H1 (cell line): ENCODE data around the gene C1QL3. TPM values are rescaled to one million over a fixed set of nuclear protein-coding genes. Genes with fewer than 3 reads are reported as not detected.

Source experiments
- CTCF ChIA-PET: fragments of 300-600 bp; sonication (Branson Sonifier 250); formaldehyde crosslinking; loops from one replicate; lab custom pipeline; 2021; ENCODE audit not compliant: partially characterized antibody; lab: Charles Lee
- POLR2A ChIA-PET: fragments of 300-600 bp; sonication (Branson Sonifier 250); formaldehyde crosslinking; loops from one replicate; lab custom pipeline; 2021; ENCODE audit warnings: inconsistent platforms; ENCODE audit not compliant: partially characterized antibody; lab: Charles Lee
- DNase-seq, 2 experiments: peaks; one replicate each; pipeline versions ENCODE4 v3.0.0 to v3.0.0-alpha.2; 2010 to 2022; ENCODE audit warnings: low spot score in 2 of 2, low read depth in 1 of 2, mixed read lengths in 1 of 2
- FAIRE-seq: peaks from 2 replicates; lab custom pipeline; 2011; peaks lifted over from hg19 to GRCh38; lab: Jason Lieb, UNC
- H2AFZ ChIP-seq: 2 replicates; pipeline ENCODE4 v1.8.1; 2012; ENCODE audit warnings: low read length, inconsistent platforms
- H2AK5ac ChIP-seq: 2 replicates; pipeline ENCODE4 v1.6.1; 2013; ENCODE audit warnings: low read depth, low read length
- H2BK120ac ChIP-seq: replicated peaks from 2 replicates; pipeline ENCODE3; 2013; ENCODE audit warnings: low read depth, low read length, inconsistent platforms
- H2BK12ac ChIP-seq: 2 replicates; pipeline ENCODE4 v1.6.1; 2013; ENCODE audit warnings: low read depth, low read length
- H2BK15ac ChIP-seq: 2 replicates; pipeline ENCODE4 v1.6.1; 2013; ENCODE audit warnings: low read length
- H2BK20ac ChIP-seq: 2 replicates; pipeline ENCODE4 v1.6.1; 2013; ENCODE audit warnings: low read length
- H2BK5ac ChIP-seq: 2 replicates; pipeline ENCODE4 v1.6.1; 2013; ENCODE audit warnings: low read depth, low read length
- H3K14ac ChIP-seq: 2 replicates; pipeline ENCODE4 v1.6.1; 2013; ENCODE audit warnings: inconsistent platforms; ENCODE audit not compliant: insufficient read length
- H3K18ac ChIP-seq: 2 replicates; pipeline ENCODE4 v1.6.1; 2013; ENCODE audit warnings: low read length; ENCODE audit errors: extremely low read depth
- H3K23ac ChIP-seq: 2 replicates; pipeline ENCODE4 v1.6.1; 2013; ENCODE audit warnings: inconsistent platforms; ENCODE audit not compliant: insufficient read length
- H3K23me2 ChIP-seq: 2 replicates; pipeline ENCODE4 v1.6.1; 2013; ENCODE audit warnings: low read depth, low read length
- H3K27ac ChIP-seq: 2 replicates; pipeline ENCODE4 v1.6.1; 2011; ENCODE audit warnings: low read depth, low read length, inconsistent platforms
- H3K27me3 ChIP-seq, 4 experiments: replicated peaks in 1 of 4; 1 replicate in 1 of 4; 2 replicates in 3 of 4; pipeline versions ENCODE4 v1.6.1 to v1.8.1; 2011 to 2013; ENCODE audit warnings: low read length in 3 of 4, mild to moderate bottlenecking in 3 of 4, inconsistent platforms in 2 of 4, mixed read lengths in 2 of 4, moderate library complexity in 1 of 4; ENCODE audit not compliant: control insufficient read depth in 3 of 4, insufficient read depth in 3 of 4; ENCODE audit errors: extremely low read depth in 1 of 4
- H3K36me3 ChIP-seq, 4 experiments: 2 replicates each; pipeline versions ENCODE4 v1.6.1 to v1.8.1; 2011 to 2013; ENCODE audit warnings: mild to moderate bottlenecking in 4 of 4, low read length in 3 of 4, moderate library complexity in 2 of 4, control low read depth in 1 of 4, inconsistent platforms in 1 of 4; ENCODE audit not compliant: insufficient read depth in 4 of 4, control insufficient read depth in 2 of 4
- H3K4ac ChIP-seq: replicated peaks from 2 replicates; pipeline ENCODE3; 2013; ENCODE audit warnings: low read length, low read depth, mixed read lengths, inconsistent platforms; ENCODE audit not compliant: insufficient read length
- H3K4me1 ChIP-seq, 4 experiments: replicated peaks in 1 of 4; 1 replicate in 1 of 4; 2 replicates in 3 of 4; pipeline versions ENCODE4 v1.6.1 to v1.8.1; 2011 to 2013; ENCODE audit warnings: low read length in 3 of 4, inconsistent platforms in 2 of 4, mixed read lengths in 1 of 4; ENCODE audit not compliant: insufficient read depth in 4 of 4, control insufficient read depth in 3 of 4
- H3K4me2 ChIP-seq, 2 experiments: 2 replicates each; pipeline versions ENCODE4 v1.6.1 to v1.8.1; 2011 to 2013; ENCODE audit warnings: low read depth in 2 of 2, low read length in 2 of 2, control low read depth in 1 of 2, inconsistent platforms in 1 of 2, mild to moderate bottlenecking in 1 of 2; ENCODE audit not compliant: insufficient read depth in 1 of 2
- H3K4me3 ChIP-seq, 4 experiments: fragments of 200-600, 300-600 bp in 1 of 4; sonication (generic), shearing (Covaris generic), sonication (Bioruptor Twin) in 1 of 4; 2 replicates each; pipeline versions ENCODE4 v1.5.1 to v1.8.1; 2011 to 2016; ENCODE audit warnings: low read length in 4 of 4, low read depth in 3 of 4, control low read depth in 2 of 4, inconsistent platforms in 2 of 4, mild to moderate bottlenecking in 2 of 4, mixed read lengths in 1 of 4, moderate library complexity in 1 of 4; ENCODE audit not compliant: insufficient read depth in 2 of 4; ENCODE audit errors: extremely low read depth in 1 of 4
- H3K56ac ChIP-seq: replicated peaks from 2 replicates; pipeline ENCODE3; 2013; ENCODE audit warnings: low read depth, mild to moderate bottlenecking, mixed read lengths, low read length, inconsistent platforms; ENCODE audit not compliant: insufficient read length
- H3K79me1 ChIP-seq: 2 replicates; pipeline ENCODE4 v1.6.1; 2013; ENCODE audit warnings: low read depth, low read length, control low read depth
- H3K79me2 ChIP-seq, 2 experiments: 2 replicates each; pipeline versions ENCODE4 v1.6.1 to v1.8.1; 2012 to 2013; ENCODE audit warnings: low read length in 2 of 2, mild to moderate bottlenecking in 2 of 2, inconsistent platforms in 1 of 2; ENCODE audit not compliant: insufficient read depth in 2 of 2, control insufficient read depth in 1 of 2
- H3K9ac ChIP-seq, 4 experiments: replicated peaks in 1 of 4; 1 replicate in 1 of 4; 2 replicates in 3 of 4; pipeline versions ENCODE4 v1.6.1 to v1.8.1; 2011 to 2013; ENCODE audit warnings: low read depth in 3 of 4, low read length in 3 of 4, control low read depth in 2 of 4, mild to moderate bottlenecking in 2 of 4, moderate library complexity in 2 of 4, inconsistent platforms in 1 of 4; ENCODE audit errors: extremely low read depth in 1 of 4
- H3K9me3 ChIP-seq, 2 experiments: 2 replicates each; pipeline versions ENCODE4 v1.6.1 to v1.8.1; 2012 to 2013; ENCODE audit warnings: mild to moderate bottlenecking in 2 of 2, moderate library complexity in 2 of 2, control low read depth in 1 of 2, inconsistent platforms in 1 of 2, low read depth in 1 of 2, low read length in 1 of 2, mixed read lengths in 1 of 2; ENCODE audit not compliant: insufficient read depth in 2 of 2
- H4K20me1 ChIP-seq, 2 experiments: replicated peaks in 1 of 2; 2 replicates each; pipeline versions ENCODE3 to v1.8.1; 2011 to 2013; ENCODE audit warnings: inconsistent platforms in 2 of 2, low read length in 2 of 2, mild to moderate bottlenecking in 1 of 2; ENCODE audit not compliant: insufficient read depth in 2 of 2, control insufficient read depth in 1 of 2
- H4K5ac ChIP-seq: 2 replicates; pipeline ENCODE4 v1.6.1; 2013; ENCODE audit warnings: low read length, low read depth, mixed read lengths, inconsistent platforms; ENCODE audit not compliant: insufficient read length
- H4K8ac ChIP-seq: 2 replicates; pipeline ENCODE4 v1.8.0; 2013; ENCODE audit warnings: mild to moderate bottlenecking, moderate library complexity, low read length, inconsistent platforms; ENCODE audit not compliant: insufficient read depth; ENCODE audit errors: extremely low read depth
- H4K91ac ChIP-seq: replicated peaks from 2 replicates; pipeline ENCODE3; 2013; ENCODE audit warnings: low read length, mixed read lengths, inconsistent platforms; ENCODE audit not compliant: insufficient read length
- CHD7 ChIP-seq: fragments of 300-600 bp; sonication (generic); IDR thresholded peaks from 2 replicates; pipeline ENCODE4 v1.7.1; 2012; ENCODE audit warnings: low read length, moderate library complexity, mild to moderate bottlenecking, inconsistent platforms; ENCODE audit not compliant: insufficient replicate concordance
- WGBS, 2 experiments: shearing (Covaris generic) in 1 of 2; methylation state at CpG; one replicate each; pipeline versions ENCODE4 v1.1.6 to v1.1.7; 2013 to 2015; ENCODE audit warnings: low lambda C conversion rate in 2 of 2, mixed read lengths in 2 of 2, inconsistent platforms in 1 of 2, low coverage in 1 of 2, missing lambda C conversion rate in 1 of 2; ENCODE audit not compliant: insufficient replicate concordance in 2 of 2, insufficient coverage in 1 of 2, insufficient read length in 1 of 2; ENCODE audit errors: extremely low coverage in 1 of 2, missing lambda C conversion rate in 1 of 2; 5-methylcytosine and 5-hydroxymethylcytosine counted together
- polyA plus RNA-seq, 7 experiments: library from polyadenylated mRNA; depleted of rRNA in 3 of 7; stranded (reverse) in 5 of 7; unstranded in 2 of 7; fragments of >200 nt in 5 of 7; fragments of 200-250 nt in 2 of 7; gene quantifications; 1 replicate in 5 of 7; 2 replicates in 1 of 7; 4 replicates in 1 of 7; pipeline versions ENCODE4 v1.2.1 to v1.2.3, GENCODE V29; 2011 to 2013; ENCODE audit warnings: missing spikeins in 2 of 7, mixed read lengths in 2 of 7
- total RNA-seq: library from RNA; stranded (reverse); fragmentation: NEBNext Ultra II Directional; extraction: Animal tissue kit (Norgen Biotek cat#: 25700); gene quantifications from 2 replicates; pipeline ENCODE4 v1.2.1, GENCODE V29; 2021

Gene C1QL3
- total and polyA plus RNA-seq, 2 of the 8 experiments (the other 6 are each of a cell fraction or from before 2014, with no cell fraction given): 1.0 to 1.8 TPM

GRCh38 chr10:16509996-16510395 lies 11.7 kb downstream of the C1QL3 start:
- Histone ChIP-seq H3K4me2 (no peak overlapping the region), H3K4ac (no peak overlapping the region), H4K91ac (no peak overlapping the region), H2BK20ac (no peak overlapping the region), H2BK5ac (no peak overlapping the region), H2BK120ac (no peak overlapping the region), H2BK12ac (no peak overlapping the region), H3K18ac (no peak overlapping the region), H3K79me2 (no peaks in the 10 kb centered on the region), H3K27me3 (no peaks in the 10 kb centered on the region), H3K27ac (no peak overlapping the region), H3K4me3 (no peak overlapping the region), H4K20me1 (no peaks in the 10 kb centered on the region), H4K5ac (no peak overlapping the region), H3K23ac (no peak overlapping the region), H3K79me1 (no peaks in the 10 kb centered on the region), H3K23me2 (no peaks in the 10 kb centered on the region), H2AFZ (no peak overlapping the region), H3K56ac (no peak overlapping the region), H4K8ac (no peak overlapping the region), H2BK15ac (no peak overlapping the region), H3K4me1 (no peaks in the 10 kb centered on the region), H3K9me3 (no peaks in the 10 kb centered on the region), H2AK5ac (no peak overlapping the region), H3K9ac (no peak overlapping the region), H3K36me3 (no peaks in the 10 kb centered on the region), H3K14ac (no peak overlapping the region)
- ChIA-PET CTCF (no interaction called here), POLR2A (no interaction called here)
- FAIRE-seq (no peak), DNase-seq (no peak)
- 85% methylated on average over 5 of the region's 5 CpGs; no CpG with 5 or more reads in 1 of the 2 experiments for WGBS, 2 experiments
- TF ChIP-seq CHD7: no peak
